Measurements from ENCODE around the gene ZBTB38.

The ZBTB38 gene

GRCh38 chr3:141370065-141370533 lies 1.8 kb downstream of the ZBTB38 start:
- peak; percentile 93 for DNase-seq

DNA sequence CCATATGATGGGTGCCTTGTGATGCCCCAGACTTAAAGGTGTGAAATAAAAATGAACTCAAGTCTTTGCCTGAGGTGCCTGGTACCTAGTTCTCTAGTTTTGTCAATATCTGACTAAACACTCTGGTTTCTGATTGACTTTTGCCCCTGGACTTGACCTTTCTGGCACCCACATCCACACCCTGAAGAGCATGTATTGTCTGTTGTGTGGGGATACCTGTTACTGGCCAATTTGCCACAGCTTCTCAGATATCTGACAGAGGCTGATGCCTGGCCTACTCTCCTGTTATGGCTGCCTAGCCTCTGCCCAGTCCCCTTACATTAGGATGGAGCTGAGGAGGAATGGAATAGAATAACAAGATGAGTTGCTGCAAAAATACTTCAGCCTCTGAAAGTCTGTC lies 3.6 kb downstream of the ZBTB38 start:
- no peak for DNase-seq

DNA sequence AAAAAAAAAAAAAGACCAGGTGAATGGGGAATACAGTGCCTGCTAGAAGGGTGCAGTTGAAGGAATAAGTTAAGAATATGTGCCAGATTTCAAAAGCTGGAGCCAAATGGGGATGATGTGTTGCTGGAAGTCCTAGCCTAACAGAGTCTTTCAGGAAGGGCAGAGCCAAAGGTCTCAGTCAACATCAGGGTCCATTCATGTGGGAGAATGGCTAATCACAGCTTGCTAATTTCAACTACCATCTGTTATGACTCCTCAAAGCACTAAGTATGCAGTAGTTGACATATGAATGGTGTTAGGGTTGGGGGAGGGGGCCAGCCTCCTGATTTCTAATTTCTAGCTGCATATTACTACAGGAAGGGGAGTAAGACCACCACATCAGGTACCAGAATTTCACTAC lies 4.4 kb downstream of the ZBTB38 start:
- no peak for DNase-seq

GRCh38 chr3:141373232-141373631 lies 4.9 kb downstream of the ZBTB38 start:
- no peak for DNase-seq

- DNase-seq: no peak
Observed at GRCh38 chr3:141373768-141374526, 5.6 kb downstream of the ZBTB38 start.

GRCh38 chr3:141375381-141376301 lies 7.3 kb downstream of the ZBTB38 start:
- no peak for DNase-seq

- DNase-seq: no peak
Observed at GRCh38 chr3:141377377-141377776, 9.1 kb downstream of the ZBTB38 start.

- no peak for DNase-seq
Observed at GRCh38 chr3:141378556-141378955, 10.3 kb downstream of the ZBTB38 start.

DNA sequence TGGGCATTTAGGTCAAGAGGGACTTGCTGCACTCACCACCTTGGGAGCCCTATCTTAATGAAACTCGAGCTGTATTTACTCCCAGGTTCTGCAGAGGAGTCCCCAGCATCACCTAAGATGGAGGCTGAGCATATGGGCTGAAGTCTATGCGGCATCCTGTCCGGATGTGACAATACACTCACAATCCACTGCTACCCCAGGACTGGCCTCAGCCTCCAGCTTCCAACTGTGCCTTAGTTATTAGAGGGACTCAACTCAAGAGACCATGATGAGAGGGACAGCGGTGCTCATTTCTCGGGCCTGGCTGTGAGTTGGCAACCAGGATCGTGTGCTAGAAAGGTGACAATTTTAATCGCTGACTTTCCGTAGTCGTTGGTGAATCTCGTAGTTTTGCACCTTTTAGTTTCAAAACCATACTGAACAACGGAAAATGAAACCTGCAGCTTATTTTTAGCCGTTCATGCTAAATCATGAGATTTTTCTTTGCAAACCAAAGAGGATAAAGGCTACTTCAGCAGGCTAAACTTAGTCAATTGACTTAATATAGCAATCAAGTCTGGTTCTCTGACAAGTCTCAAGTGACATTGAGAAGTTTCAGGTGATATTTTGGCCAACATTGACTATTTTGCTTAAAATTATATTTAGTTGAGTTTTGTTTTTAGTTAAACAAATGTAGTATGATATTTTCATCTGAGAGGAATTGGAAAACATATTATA lies 11.1 kb downstream of the ZBTB38 start:
- peak; percentile 51 for DNase-seq

GRCh38 chr3:141380279-141380678 lies 12.0 kb downstream of the ZBTB38 start:
- no peak for DNase-seq

GRCh38 chr3:141380987-141381386 lies 12.7 kb downstream of the ZBTB38 start:
- DNase-seq: no peak

DNA sequence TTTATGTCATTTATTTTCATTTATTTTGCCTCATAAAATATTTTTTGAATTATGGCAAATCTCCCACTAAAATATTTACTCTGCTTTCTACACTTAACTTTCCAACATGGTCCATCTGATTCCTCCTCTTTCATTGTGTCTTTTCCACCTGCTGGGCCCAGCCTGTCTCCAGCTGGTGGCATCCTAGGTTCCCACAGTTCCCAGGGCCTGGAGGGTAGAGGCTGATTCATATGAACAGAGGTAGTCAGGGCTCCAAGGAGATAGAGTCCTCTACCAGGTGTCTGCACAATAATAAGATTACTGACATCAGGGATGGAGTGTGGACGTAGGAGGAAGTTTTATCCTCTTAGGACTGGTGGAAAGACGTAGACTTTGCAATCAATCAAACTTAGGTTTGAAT lies 14.3 kb downstream of the ZBTB38 start:
- no peak for DNase-seq

GRCh38 chr3:141383555-141384129 lies 15.3 kb downstream of the ZBTB38 start:
- no peak for DNase-seq

DNA sequence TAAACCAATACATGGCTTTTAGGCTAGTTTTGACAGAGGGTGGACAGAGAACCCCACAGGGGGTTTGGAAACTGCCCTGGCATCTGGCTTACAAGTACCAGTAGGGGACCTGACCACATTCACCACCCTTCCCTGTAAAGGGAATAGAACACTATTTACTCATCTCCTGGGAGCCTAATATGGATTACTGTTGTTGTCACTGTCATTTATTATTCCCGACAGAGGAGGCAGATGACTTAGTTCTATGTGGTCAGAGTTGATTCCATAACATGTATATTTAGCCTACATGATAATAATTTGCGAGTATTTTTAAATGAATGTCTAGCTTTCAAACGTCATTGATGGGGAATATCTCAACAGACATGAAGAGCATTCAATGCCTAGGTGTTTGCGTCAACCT lies 15.9 kb downstream of the ZBTB38 start:
- no peak for DNase-seq

DNA sequence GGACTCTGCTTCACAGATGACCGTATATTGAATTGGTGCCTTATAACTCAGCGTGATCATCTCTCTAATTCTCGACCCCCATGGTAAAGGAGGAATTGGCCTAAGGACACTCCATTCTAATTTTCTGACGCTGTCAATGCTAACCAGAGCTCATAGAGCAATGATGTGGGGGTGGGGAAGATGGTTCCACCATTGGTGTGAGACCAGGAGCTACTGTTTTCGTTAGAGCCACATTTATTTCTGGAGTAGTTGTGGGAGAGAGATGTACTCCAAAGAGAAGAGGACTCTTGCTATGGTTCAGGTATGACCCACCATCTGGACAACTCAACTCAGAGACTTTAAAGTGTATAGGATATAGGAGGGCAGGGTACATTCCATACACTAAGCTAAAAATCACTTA lies 16.3 kb downstream of the ZBTB38 start:
- no peak for DNase-seq

DNA sequence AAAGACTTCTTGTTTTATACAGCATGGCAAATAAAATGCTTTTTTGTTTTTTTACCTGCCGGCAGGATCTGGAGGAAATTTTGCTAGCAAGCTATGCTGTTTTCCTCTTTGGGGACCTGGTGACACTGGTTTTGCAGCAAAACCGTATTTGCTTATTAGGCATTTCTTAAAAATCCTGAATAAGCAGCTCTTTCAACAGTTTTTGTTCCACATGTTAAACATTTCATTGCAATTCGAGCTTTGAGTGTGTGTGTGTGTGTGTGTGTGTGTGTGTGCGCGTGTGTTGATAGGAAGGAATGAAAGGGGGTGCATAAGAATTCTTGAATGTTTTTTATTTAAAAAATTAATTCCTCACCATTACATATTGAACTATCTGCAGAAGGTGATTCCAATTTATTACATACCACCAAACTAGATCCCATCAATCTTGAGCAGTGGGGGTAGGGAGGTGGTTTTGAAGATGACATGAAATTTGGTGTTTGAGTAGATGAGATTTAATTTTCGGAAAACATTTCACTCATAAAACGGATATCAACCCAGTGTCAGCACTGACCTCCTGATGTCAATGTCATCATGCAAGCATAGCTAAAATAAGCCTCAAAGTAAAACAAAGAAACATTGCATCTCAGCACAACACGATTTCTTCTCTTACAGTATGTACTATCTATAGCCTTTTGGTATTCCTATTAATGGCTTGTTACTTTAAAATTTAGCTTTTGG lies 17.3 kb downstream of the ZBTB38 start:
- DNase-seq: no peak

DNA sequence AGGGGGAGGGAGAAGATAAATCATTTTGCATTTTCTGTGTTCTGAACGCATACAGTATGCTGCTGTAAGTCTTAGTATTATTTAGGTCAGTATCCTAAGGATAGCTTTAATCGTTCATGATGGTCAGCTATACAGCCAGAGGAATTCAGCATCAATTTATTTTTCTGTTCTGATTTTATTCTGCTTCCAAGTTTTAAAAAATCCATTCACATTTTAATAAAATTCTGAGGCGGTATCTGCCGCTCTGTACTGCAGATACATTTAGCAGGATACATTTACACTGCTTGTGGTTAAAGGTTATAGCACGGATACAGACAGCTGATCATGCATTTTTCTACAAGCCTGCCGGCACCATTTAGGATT lies 17.8 kb downstream of the ZBTB38 start:
- no peak for DNase-seq

DNA sequence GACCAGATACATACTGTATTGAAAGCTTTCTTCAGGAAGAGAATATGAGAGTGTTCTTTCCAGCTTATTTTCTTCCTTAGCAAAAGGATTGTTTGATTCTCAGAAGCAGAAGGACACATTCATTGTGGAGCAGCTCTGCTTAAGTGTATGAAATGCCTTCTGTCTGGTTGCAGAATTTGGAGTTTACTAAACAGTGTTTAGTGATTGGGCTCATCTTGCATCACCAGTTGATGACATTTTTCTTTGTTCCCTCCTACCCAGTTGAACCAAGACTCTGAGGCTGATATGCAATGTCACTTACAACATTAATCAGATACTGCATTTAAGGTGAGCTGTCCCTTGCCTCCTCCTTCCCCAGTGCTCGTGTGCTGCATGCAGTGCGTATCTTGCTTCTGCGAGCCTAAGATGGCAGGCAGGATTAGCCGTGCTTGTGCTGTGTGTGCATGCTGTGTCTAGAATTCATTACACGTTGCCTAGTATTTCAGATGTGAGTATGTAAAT lies 18.4 kb downstream of the ZBTB38 start:
- DNase-seq: no peak

DNA sequence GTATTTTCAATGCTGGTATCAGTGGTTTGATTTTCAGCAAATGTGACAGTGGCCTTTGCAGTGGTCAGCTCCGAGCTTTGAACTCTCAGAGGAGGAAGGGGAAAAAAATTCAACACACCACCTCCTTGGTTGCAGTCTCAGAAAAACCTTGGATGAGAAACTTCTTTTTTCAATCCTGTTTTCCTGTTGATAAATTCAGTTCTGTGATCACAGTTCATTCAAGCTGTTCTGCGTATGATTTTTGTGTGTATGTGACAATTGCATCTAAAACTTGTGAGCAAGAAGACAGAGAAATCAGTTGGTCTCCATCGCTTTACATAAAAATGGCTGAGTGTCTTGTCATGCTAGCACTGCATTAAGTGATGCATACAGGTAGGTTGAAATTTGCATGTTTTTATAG lies 19.2 kb downstream of the ZBTB38 start:
- no peak for DNase-seq

DNA sequence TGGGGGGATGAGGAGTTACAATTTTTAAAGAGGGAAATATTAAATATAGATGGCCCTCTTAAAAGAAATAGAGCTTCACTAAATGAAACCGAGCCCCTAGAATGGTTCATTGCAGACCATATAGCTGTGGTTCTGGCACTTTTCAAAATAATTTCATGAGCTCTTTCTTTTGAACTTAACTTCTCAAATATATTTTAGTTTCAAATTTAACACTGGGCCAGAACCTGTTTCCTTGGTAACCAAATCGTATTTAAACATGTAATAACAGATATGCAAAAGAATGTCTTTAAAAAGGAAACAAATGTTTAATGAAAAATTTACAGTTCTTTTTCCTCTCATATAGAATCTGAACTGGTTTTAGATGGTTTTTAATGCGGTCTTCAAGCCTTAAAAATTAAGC lies 20.1 kb downstream of the ZBTB38 start:
- no peak for DNase-seq

DNA sequence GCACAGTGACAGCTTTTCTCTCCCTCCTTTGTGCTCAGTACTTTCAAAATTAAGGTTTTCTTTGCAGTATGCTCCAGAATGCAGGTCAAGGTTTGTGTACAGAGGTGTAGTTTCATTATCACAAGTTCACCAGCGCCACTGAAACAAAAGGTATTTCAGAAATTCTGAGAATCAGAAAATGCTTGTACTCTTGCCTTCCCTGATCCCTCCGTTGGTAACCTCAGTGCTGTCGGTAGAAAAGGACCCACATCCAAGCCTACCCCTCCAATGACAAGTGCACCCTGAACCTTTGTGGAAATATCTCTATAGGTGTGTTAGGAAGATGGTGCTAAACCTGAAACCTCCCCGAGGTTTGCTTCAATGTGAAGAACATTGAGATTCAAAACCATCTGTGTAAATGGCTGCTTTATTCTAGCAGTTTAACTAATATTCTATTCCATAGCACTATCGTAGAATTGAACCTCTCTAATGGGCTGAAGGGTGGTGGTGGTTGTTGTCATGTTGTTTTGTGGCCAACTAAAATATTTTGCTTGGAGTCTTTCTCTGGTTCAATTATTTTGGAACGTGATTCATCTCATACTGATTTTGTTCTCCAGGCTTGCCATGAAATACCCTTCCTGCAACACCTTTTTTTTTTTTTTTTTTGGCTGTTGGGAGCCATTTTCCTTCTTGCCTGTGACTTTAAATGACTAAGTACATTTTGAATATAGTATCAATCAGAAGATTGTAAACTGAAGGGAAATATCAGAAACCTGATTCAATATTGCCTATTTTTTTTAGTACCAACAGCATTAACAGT lies 20.7 kb downstream of the ZBTB38 start:
- no peak for DNase-seq

Data from CD4-positive, alpha-beta T cell treated with Interleukin-21 for 1 hour (primary cell).